ENCODE measurements around the gene RPRML. TPM values are rescaled to one million over a fixed set of nuclear protein-coding genes. Genes with fewer than 3 reads are reported as not detected.

The RPRML gene
- polyA plus RNA-seq, 2 of the 4 experiments (the other 2 are of a cell fraction): 0.10 TPM

- DNase-seq (ENCODE audit: low read depth in 1 of 2, low spot score in 1 of 2): no peak
- no peak for FAIRE-seq
- no peak overlapping the region for H3K4me3 ChIP-seq
- CTCF ChIA-PET: interaction anchor here (5.4 kb wide), 1 partner anchor 10 kb away, joined by 54 read pairs; no protein-coding TSS in a partner anchor
- ATAC-seq: no peak
- POLR2A ChIA-PET: no interaction called here
- H3K4me1 ChIP-seq: 0 out of 3 replicates have a peak, but pooled peaks cover 3% of the 10 kb centered on the region
- TF ChIP-seq KDM5A (IDR thresholded peaks at IDR 0.05) (no peak), MAZ (IDR thresholded peaks at IDR 0.05; ENCODE audit: borderline replicate concordance, low read depth, low read length) (no peak), MAFK (IDR thresholded peaks at IDR 0.05; ENCODE audit: partially characterized antibody) (no peak), HOXB5 (CRISPR knock-in tag; IDR thresholded peaks at IDR 0.05) (no peak), FOSL2 (IDR thresholded peaks at IDR 0.05) (no peak), FOSL2 (CRISPR knock-in tag; IDR thresholded peaks at IDR 0.05) (no peak), EHF (CRISPR knock-in tag; IDR thresholded peaks at IDR 0.05) (no peak), RARB (CRISPR knock-in tag; IDR thresholded peaks at IDR 0.05) (no peak), ZNF302 (CRISPR knock-in tag; IDR thresholded peaks at IDR 0.05) (no peak), EHMT2 (IDR thresholded peaks at IDR 0.05; ENCODE audit: low read depth) (no peak), POLR2AphosphoS2 (conservative IDR thresholded peaks at IDR 0.05; ENCODE audit: low read length) (no peak)
- 88% methylated on average over 4 of the region's 4 CpGs for WGBS (ENCODE audit: missing lambda C conversion rate)
- H3K27ac ChIP-seq: no peak overlapping the region
- no peaks in the 10 kb centered on the region for H3K9me3 ChIP-seq
- no peak overlapping the region for H3K4me2 ChIP-seq
Observed at GRCh38 chr17:46931596-46931995, 47.5 kb downstream of the RPRML start.

GRCh38 chr17:46930051-46930450 is 49.0 kb downstream of the RPRML start:
- no peak overlapping the region for H3K4me2 ChIP-seq
- DNase-seq (ENCODE audit: low read depth in 1 of 2, low spot score in 1 of 2) (no peak), ATAC-seq (no peak), FAIRE-seq (no peak)
- peaks cover 8% of the 10 kb centered on the region; the same call in 2 of the 3 replicates for H3K4me1 ChIP-seq
- H3K27ac ChIP-seq: no peak overlapping the region
- 91% methylated on average over 4 of the region's 4 CpGs for WGBS (ENCODE audit: missing lambda C conversion rate)
- CTCF ChIA-PET: interaction anchor here (0.5 to 5.4 kb wide), 5 partner anchors 11 to 202 kb away, joined by 3 to 54 read pairs (median 4); no protein-coding TSS in a partner anchor
- no peaks in the 10 kb centered on the region for H3K9me3 ChIP-seq
- no peak overlapping the region for H3K4me3 ChIP-seq
- TF ChIP-seq RNF2 (IDR thresholded peaks at IDR 0.05; ENCODE audit: borderline replicate concordance, low read depth) (no peak), RFX5 (IDR thresholded peaks at IDR 0.05) (no peak), KDM1A (IDR thresholded peaks at IDR 0.05; ENCODE audit: low read depth) (no peak), ZC3H11A (IDR thresholded peaks at IDR 0.05) (no peak), TFCP2L1 (CRISPR knock-in tag; IDR thresholded peaks at IDR 0.05) (no peak), HOXB5 (CRISPR knock-in tag; IDR thresholded peaks at IDR 0.05) (no peak), HOXB13 (CRISPR knock-in tag; IDR thresholded peaks at IDR 0.05; ENCODE audit: low read depth) (no peak), NR3C1 (IDR thresholded peaks at IDR 0.05) (no peak), MAX (IDR thresholded peaks at IDR 0.05) (no peak), MAFK (IDR thresholded peaks at IDR 0.05; ENCODE audit: partially characterized antibody) (no peak), TP53 (CRISPR knock-in tag; IDR thresholded peaks at IDR 0.05) (no peak), CHD4 (IDR thresholded peaks at IDR 0.05; ENCODE audit: borderline replicate concordance) (no peak), MAZ (IDR thresholded peaks at IDR 0.05; ENCODE audit: borderline replicate concordance, low read depth, low read length) (no peak), GATA3 (IDR thresholded peaks at IDR 0.05; ENCODE audit: borderline replicate concordance) (no peak), FOSB (CRISPR knock-in tag; IDR thresholded peaks at IDR 0.05) (no peak)
- POLR2A ChIA-PET: interaction anchor here (1.1 kb wide), 1 partner anchor 12 kb away, joined by 4 read pairs; no protein-coding TSS in a partner anchor

GRCh38 chr17:46929413-46929812 is 49.6 kb downstream of the RPRML start:
- no peak for DNase-seq (ENCODE audit: low read depth in 1 of 2, low spot score in 1 of 2)
- CTCF ChIA-PET: interaction anchor here (1.2 to 5.4 kb wide), 2 partner anchors 12 to 94 kb away, joined by 3 to 54 read pairs; no protein-coding TSS in a partner anchor
- H3K27ac ChIP-seq: no peak overlapping the region

More at GRCh38 chr17:46929413-46929812, 49.6 kb downstream of the RPRML start:
- H3K4me1 ChIP-seq: peaks cover 14% of the 10 kb centered on the region
- no peak overlapping the region for H3K4me3 ChIP-seq
- no peaks in the 10 kb centered on the region for H3K9me3 ChIP-seq
- FAIRE-seq (no peak), ATAC-seq (no peak)
- no peak overlapping the region for H3K4me2 ChIP-seq
- TF ChIP-seq CTCF (IDR thresholded peaks at IDR 0.05) (no peak), CEBPB (IDR thresholded peaks at IDR 0.05) (no peak), USF2 (IDR thresholded peaks at IDR 0.05) (no peak), ZSCAN20 (CRISPR knock-in tag; IDR thresholded peaks at IDR 0.05) (no peak), MAFK (IDR thresholded peaks at IDR 0.05; ENCODE audit: partially characterized antibody) (no peak), REST (IDR thresholded peaks at IDR 0.05) (no peak), HOXB5 (CRISPR knock-in tag; IDR thresholded peaks at IDR 0.05) (no peak), HEYL (CRISPR knock-in tag; IDR thresholded peaks at IDR 0.05) (no peak), GATA3 (IDR thresholded peaks at IDR 0.05; ENCODE audit: borderline replicate concordance) (no peak)
- POLR2A ChIA-PET: interaction anchor here (1.1 kb wide), 1 partner anchor 13 kb away, joined by 4 read pairs; no protein-coding TSS in a partner anchor
- 73% methylated on average over 6 of the region's 6 CpGs for WGBS (ENCODE audit: missing lambda C conversion rate)

Measured in A549 (cell line).